ENCODE measurements around the gene RUNX2. TPM values are rescaled to one million over a fixed set of nuclear protein-coding genes. Genes with fewer than 3 reads are reported as not detected.
A peak's percentile ranks its signal among the peaks of the same experiment; 100 is the strongest.

The RUNX2 gene
- total RNA-seq, 4 donors from 2014 or later: 1.00 to 8.1 (median 3.6) TPM

GRCh38 chr6:45424451-45424861 lies 96.3 kb downstream of the RUNX2 start:
- intact Hi-C loops (cut with DNase I; ENCODE audit: low total_unique reads): loop anchor here (5.0 kb wide), 2 partner anchors 47 to 288 kb away; partner anchors contain the start of gene SUPT3H
- H3K27ac ChIP-seq: peak overlapping the region; percentile 77 to 85 (median 82)
- peaks cover 0 to 40% (median 29%) of the 10 kb centered on the region in 4 donors for H3K4me1 ChIP-seq
- peak overlapping the region in 3 of 4 donors; percentile 29 to 64 (median 46) for H3K4me3 ChIP-seq
- H3K27me3 ChIP-seq: peaks cover 59% of the 10 kb centered on the region
- no peaks in the 10 kb centered on the region for H3K9me3 ChIP-seq
- no peak for DNase-seq
- H3K36me3 ChIP-seq: no peaks in the 10 kb centered on the region
- in situ Hi-C loops (cut with MboI; ENCODE audit: low pct_ligation_motif_present in 1 of 4, low pct_unique_long_range_greater_than_20kb in 1 of 4, low sequenced_read_pairs in 3 of 4): loop anchor here in 2 of 4 donors (25.0 kb wide), 1 partner anchor 762 kb away; no protein-coding TSS in a partner anchor
- WGBS, 2 donors (ENCODE audit: low coverage in 1 of 2): 48 to 61% methylated on average over 6 of the region's 6 CpGs
- TF ChIP-seq CTCF (IDR thresholded peaks at IDR 0.05): no peak
- no peak for TF ChIP-seq POLR2A (IDR thresholded peaks at IDR 0.05)
- TF ChIP-seq POLR2AphosphoS5 (IDR thresholded peaks at IDR 0.05): no peak
- no peak for TF ChIP-seq EP300 (IDR thresholded peaks at IDR 0.05; ENCODE audit: low read depth)

- Histone ChIP-seq H3K27me3 (peaks cover 41% of the 10 kb centered on the region), H3K27ac (peak overlapping the region in 2 of 4 donors; percentile 80 to 84), H3K4me3 (no peak overlapping the region), H3K4me1 (peaks cover 0 to 22% (median 15%) of the 10 kb centered on the region in 4 donors), H3K36me3 (no peaks in the 10 kb centered on the region), H3K9me3 (no peaks in the 10 kb centered on the region)
- no peak for DNase-seq
- intact Hi-C loops (cut with DNase I; ENCODE audit: low total_unique reads): no loop called here
- 68 to 92% methylated on average over 4 of the region's 4 CpGs for WGBS, 2 donors (ENCODE audit: low coverage in 1 of 2)
- TF ChIP-seq POLR2AphosphoS5 (IDR thresholded peaks at IDR 0.05) (no peak), POLR2A (IDR thresholded peaks at IDR 0.05) (no peak), EP300 (IDR thresholded peaks at IDR 0.05; ENCODE audit: low read depth) (no peak), CTCF (IDR thresholded peaks at IDR 0.05) (no peak)
- in situ Hi-C loops (cut with MboI; ENCODE audit: low pct_ligation_motif_present in 1 of 4, low pct_unique_long_range_greater_than_20kb in 1 of 4, low sequenced_read_pairs in 3 of 4): loop anchor here in 2 of 4 donors (25.0 kb wide), 1 partner anchor 286 kb away; no protein-coding TSS in a partner anchor
These were observed 98.1 kb downstream of the RUNX2 start for GRCh38 chr6:45426251-45426650.

DNA sequence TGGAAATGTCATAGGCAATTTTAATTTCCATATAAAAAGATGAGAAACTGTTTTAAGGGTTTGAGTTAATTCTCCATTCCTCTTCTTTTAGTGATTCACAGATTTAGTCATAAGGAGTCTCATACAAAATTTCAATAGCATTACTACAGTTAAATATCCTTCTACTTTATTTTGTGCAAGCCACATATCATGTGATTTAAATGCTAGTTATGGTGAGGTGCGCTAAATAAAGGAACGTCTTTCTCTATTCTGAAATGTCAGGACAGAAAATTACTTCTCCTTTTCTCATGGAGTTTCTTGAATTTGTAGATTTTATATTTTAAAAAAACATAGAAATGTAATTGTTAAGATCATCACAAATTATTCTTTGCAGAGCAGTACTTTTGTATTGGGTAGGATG lies 99.6 kb downstream of the RUNX2 start:
- H3K4me3 ChIP-seq: no peak overlapping the region
- WGBS, 2 donors (ENCODE audit: low coverage in 1 of 2): 59 to 78% methylated on average over 2 of the region's 2 CpGs
- TF ChIP-seq POLR2A (IDR thresholded peaks at IDR 0.05) (no peak), CTCF (IDR thresholded peaks at IDR 0.05) (no peak), EP300 (IDR thresholded peaks at IDR 0.05; ENCODE audit: low read depth) (no peak), POLR2AphosphoS5 (IDR thresholded peaks at IDR 0.05) (no peak)
- intact Hi-C loops (cut with DNase I; ENCODE audit: low total_unique reads): no loop called here
- peaks cover 0 to 15% (median 8%) of the 10 kb centered on the region in 4 donors for H3K4me1 ChIP-seq
- in situ Hi-C loops (cut with MboI; ENCODE audit: low pct_ligation_motif_present in 1 of 4, low pct_unique_long_range_greater_than_20kb in 1 of 4, low sequenced_read_pairs in 3 of 4): loop anchor here in 2 of 4 donors (25.0 kb wide), 1 partner anchor 285 kb away; no protein-coding TSS in a partner anchor
- H3K36me3 ChIP-seq: no peaks in the 10 kb centered on the region
- no peaks in the 10 kb centered on the region for H3K9me3 ChIP-seq
- H3K27ac ChIP-seq: peak overlapping the region in 2 of 4 donors; percentile 9 to 12
- DNase-seq: no peak
- peaks cover 28% of the 10 kb centered on the region for H3K27me3 ChIP-seq

DNA sequence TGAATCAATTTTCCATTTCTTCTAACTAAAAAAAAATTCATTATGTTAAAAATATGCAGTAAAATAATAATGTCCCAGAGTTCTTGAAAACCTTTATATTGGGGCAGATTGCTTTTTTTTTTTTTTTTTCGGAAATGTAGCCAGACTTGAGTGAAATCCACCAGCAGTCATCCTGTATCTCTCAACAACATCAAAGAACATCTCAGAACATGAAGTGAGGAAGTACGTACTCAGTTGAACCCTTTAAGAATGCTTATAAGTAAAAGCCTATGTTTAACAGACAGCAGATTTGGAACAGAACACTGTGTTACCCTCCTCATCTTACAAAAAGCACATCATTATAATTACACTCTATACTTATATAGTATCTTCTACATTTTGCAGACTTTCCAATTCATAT lies 100.6 kb downstream of the RUNX2 start:
- TF ChIP-seq POLR2AphosphoS5 (IDR thresholded peaks at IDR 0.05) (peak in 1 of 3 donors; percentile 9), EP300 (IDR thresholded peaks at IDR 0.05; ENCODE audit: low read depth) (no peak), CTCF (IDR thresholded peaks at IDR 0.05) (no peak), POLR2A (IDR thresholded peaks at IDR 0.05) (no peak)
- in situ Hi-C loops (cut with MboI; ENCODE audit: low pct_ligation_motif_present in 1 of 4, low pct_unique_long_range_greater_than_20kb in 1 of 4, low sequenced_read_pairs in 3 of 4): loop anchor here in 2 of 4 donors (25.0 kb wide), 1 partner anchor 284 kb away; no protein-coding TSS in a partner anchor
- WGBS, 2 donors (ENCODE audit: low coverage in 1 of 2): 57 to 72% methylated on average over 2 of the region's 2 CpGs
- peak overlapping the region in 3 of 4 donors; percentile 19 to 31 (median 21) for H3K27ac ChIP-seq
- H3K9me3 ChIP-seq: no peaks in the 10 kb centered on the region
- H3K4me3 ChIP-seq: no peak overlapping the region
- intact Hi-C loops (cut with DNase I; ENCODE audit: low total_unique reads): no loop called here
- no peaks in the 10 kb centered on the region for H3K36me3 ChIP-seq
- H3K27me3 ChIP-seq: peaks cover 18% of the 10 kb centered on the region
- DNase-seq: no peak
- H3K4me1 ChIP-seq: peaks cover 0 to 15% (median 2%) of the 10 kb centered on the region in 4 donors
